WTC11 (cell line): ENCODE results near the gene TSGA10. TPM values are rescaled to one million over a fixed set of nuclear protein-coding genes. Genes with fewer than 3 reads are reported as not detected.

Experiments used
- ATAC-seq: fragments of 200-7000 bp; cut with Tn5 transposase; 2 replicates; pipeline ENCODE4 v1.10.0; 2021; ENCODE audit warnings: mild to moderate bottlenecking, moderate library complexity
- CTCF ChIA-PET: fragments of 300-600 bp; sonication (Branson Sonifier 250); formaldehyde crosslinking; loops from one replicate; lab custom pipeline; 2021; ENCODE audit warnings: antibody characterized with exemption; lab: Charles Lee
- POLR2A ChIA-PET: fragments of 350-600 bp; sonication (Branson Sonifier 250); formaldehyde crosslinking; loops from one replicate; lab custom pipeline; 2021; ENCODE audit warnings: antibody characterized with exemption; lab: Charles Lee
- DNase-seq: peaks from one replicate; pipeline ENCODE4 v3.0.0; 2021; ENCODE audit warnings: low spot score
- H3K27ac Mint-ChIP-seq: 2 replicates; pipeline ENCODE4 v1.8.0; 2021; ENCODE audit warnings: mixed read lengths
- H3K27me3 Mint-ChIP-seq: 2 replicates; pipeline ENCODE4 v1.8.0; 2021; ENCODE audit warnings: low read depth, mild to moderate bottlenecking, moderate library complexity, mixed read lengths
- H3K36me3 Mint-ChIP-seq: 2 replicates; pipeline ENCODE4 v1.8.0; 2021; ENCODE audit warnings: mixed read lengths
- H3K4me1 Mint-ChIP-seq: 2 replicates; pipeline ENCODE4 v1.8.0; 2022; ENCODE audit warnings: mixed read lengths
- H3K4me3 Mint-ChIP-seq: 2 replicates; pipeline ENCODE4 v1.8.0; 2021; ENCODE audit warnings: mild to moderate bottlenecking, moderate library complexity, mixed read lengths
- H3K9me3 Mint-ChIP-seq: 2 replicates; pipeline ENCODE4 v1.8.0; 2021; ENCODE audit warnings: mixed read lengths
- ARID4B ChIP-seq: sonication (generic); formaldehyde crosslinking; IDR thresholded peaks from 2 replicates; pipeline ENCODE4 v1.8.0; 2023; ENCODE audit warnings: missing genetic modification reagents, mild to moderate bottlenecking, borderline replicate concordance
- CBFB ChIP-seq: sonication (generic); formaldehyde crosslinking; IDR thresholded peaks from 2 replicates; pipeline ENCODE4 v1.8.1; 2022; ENCODE audit warnings: mild to moderate bottlenecking, low read depth, missing genetic modification reagents
- E2F4 ChIP-seq: sonication (generic); formaldehyde crosslinking; IDR thresholded peaks from 2 replicates; pipeline ENCODE4 v1.8.1; 2022; ENCODE audit warnings: low read depth, mild to moderate bottlenecking, moderate library complexity, missing genetic modification reagents, borderline replicate concordance
- EMX1 ChIP-seq: fragments of 250-450 bp; sonication (Bioruptor Pico); IDR thresholded peaks from 2 replicates; pipeline ENCODE4 v1.8.0; 2021; ENCODE audit warnings: mild to moderate bottlenecking
- ESRRA ChIP-seq: sonication (generic); formaldehyde crosslinking; IDR thresholded peaks from 2 replicates; pipeline ENCODE4 v1.8.1; 2022; ENCODE audit warnings: mild to moderate bottlenecking, missing genetic modification reagents, borderline replicate concordance
- ETV6 ChIP-seq: sonication (generic); formaldehyde crosslinking; IDR thresholded peaks from 2 replicates; pipeline ENCODE4 v1.8.1; 2022; ENCODE audit warnings: mild to moderate bottlenecking, missing genetic modification reagents
- HMGA2 ChIP-seq: fragments of 250-450 bp; sonication (Bioruptor Pico); IDR thresholded peaks from 2 replicates; pipeline ENCODE4 v1.4.0; 2021; ENCODE audit warnings: mild to moderate bottlenecking, moderate library complexity
- IRF2 ChIP-seq: sonication (generic); formaldehyde crosslinking; IDR thresholded peaks from 2 replicates; pipeline ENCODE4 v1.8.0; 2022; ENCODE audit warnings: low read depth, missing genetic modification reagents, borderline replicate concordance
- JUN ChIP-seq: sonication (generic); formaldehyde crosslinking; IDR thresholded peaks from 2 replicates; pipeline ENCODE4 v1.8.0; 2023; ENCODE audit warnings: mild to moderate bottlenecking, missing genetic modification reagents
- NFATC4 ChIP-seq: fragments of 250-450 bp; sonication (Bioruptor Pico); IDR thresholded peaks from 2 replicates; pipeline ENCODE4 v1.9.0; 2021; ENCODE audit warnings: mild to moderate bottlenecking
- NFYB ChIP-seq: sonication (generic); formaldehyde crosslinking; conservative IDR thresholded peaks from 2 replicates; pipeline ENCODE4 v1.8.0; 2022; ENCODE audit warnings: low read depth, missing genetic modification reagents
- RORB ChIP-seq: fragments of 250-450 bp; sonication (Bioruptor Pico); IDR thresholded peaks from 2 replicates; pipeline ENCODE4 v1.9.0; 2021; ENCODE audit warnings: mild to moderate bottlenecking
- SMAD3 ChIP-seq: sonication (generic); formaldehyde crosslinking; IDR thresholded peaks from 2 replicates; pipeline ENCODE4 v1.8.0; 2022; ENCODE audit warnings: missing genetic modification reagents, mild to moderate bottlenecking, borderline replicate concordance
- STAT6 ChIP-seq: sonication (generic); formaldehyde crosslinking; conservative IDR thresholded peaks from 2 replicates; pipeline ENCODE4 v1.8.1; 2023; ENCODE audit warnings: mild to moderate bottlenecking, low read depth, missing genetic modification reagents, moderate library complexity
- ZNF396 ChIP-seq: fragments of 250-450 bp; sonication (Bioruptor Pico); IDR thresholded peaks from 2 replicates; pipeline ENCODE4 v1.8.0; 2021; ENCODE audit warnings: mild to moderate bottlenecking, moderate library complexity, borderline replicate concordance
- total RNA-seq: library from RNA; stranded (reverse); gene quantifications from 3 replicates; pipeline ENCODE4 v1.2.3, GENCODE V29; 2021
- TF ChIP-seq, protein P1 (sequence below): fragments of 250-450 bp; sonication (Bioruptor Pico); IDR thresholded peaks from 2 replicates; pipeline ENCODE4 v1.9.0; 2021; ENCODE audit warnings: mild to moderate bottlenecking
- TF ChIP-seq, protein P2 (sequence below): sonication (generic); formaldehyde crosslinking; IDR thresholded peaks from 2 replicates; pipeline ENCODE4 v1.8.1; 2022; ENCODE audit warnings: low read depth, missing genetic modification reagents, borderline replicate concordance
- TF ChIP-seq, protein P3 (sequence below): sonication (generic); formaldehyde crosslinking; IDR thresholded peaks from 2 replicates; pipeline ENCODE4 v1.8.1; 2023; ENCODE audit warnings: mild to moderate bottlenecking, missing genetic modification reagents, moderate library complexity
- TF ChIP-seq, protein P4 (sequence below): sonication (generic); formaldehyde crosslinking; IDR thresholded peaks from 2 replicates; pipeline ENCODE4 v1.8.0; 2022; ENCODE audit warnings: mild to moderate bottlenecking, missing genetic modification reagents

Gene TSGA10
- total RNA-seq, 1 experiment from 2014 or later, result 9.1 TPM

- ChIA-PET CTCF (no interaction called here), POLR2A (no interaction called here)
- Mint-ChIP-seq H3K27me3 (peaks cover 4% of the 10 kb centered on the region), H3K36me3 (peaks cover 2% of the 10 kb centered on the region), H3K27ac (no peak overlapping the region), H3K4me1 (no peaks in the 10 kb centered on the region), H3K4me3 (no peak overlapping the region), H3K9me3 (peaks cover 20% of the 10 kb centered on the region)
- ATAC-seq (no peak), DNase-seq (no peak)
- TF ChIP-seq, protein P1, sequence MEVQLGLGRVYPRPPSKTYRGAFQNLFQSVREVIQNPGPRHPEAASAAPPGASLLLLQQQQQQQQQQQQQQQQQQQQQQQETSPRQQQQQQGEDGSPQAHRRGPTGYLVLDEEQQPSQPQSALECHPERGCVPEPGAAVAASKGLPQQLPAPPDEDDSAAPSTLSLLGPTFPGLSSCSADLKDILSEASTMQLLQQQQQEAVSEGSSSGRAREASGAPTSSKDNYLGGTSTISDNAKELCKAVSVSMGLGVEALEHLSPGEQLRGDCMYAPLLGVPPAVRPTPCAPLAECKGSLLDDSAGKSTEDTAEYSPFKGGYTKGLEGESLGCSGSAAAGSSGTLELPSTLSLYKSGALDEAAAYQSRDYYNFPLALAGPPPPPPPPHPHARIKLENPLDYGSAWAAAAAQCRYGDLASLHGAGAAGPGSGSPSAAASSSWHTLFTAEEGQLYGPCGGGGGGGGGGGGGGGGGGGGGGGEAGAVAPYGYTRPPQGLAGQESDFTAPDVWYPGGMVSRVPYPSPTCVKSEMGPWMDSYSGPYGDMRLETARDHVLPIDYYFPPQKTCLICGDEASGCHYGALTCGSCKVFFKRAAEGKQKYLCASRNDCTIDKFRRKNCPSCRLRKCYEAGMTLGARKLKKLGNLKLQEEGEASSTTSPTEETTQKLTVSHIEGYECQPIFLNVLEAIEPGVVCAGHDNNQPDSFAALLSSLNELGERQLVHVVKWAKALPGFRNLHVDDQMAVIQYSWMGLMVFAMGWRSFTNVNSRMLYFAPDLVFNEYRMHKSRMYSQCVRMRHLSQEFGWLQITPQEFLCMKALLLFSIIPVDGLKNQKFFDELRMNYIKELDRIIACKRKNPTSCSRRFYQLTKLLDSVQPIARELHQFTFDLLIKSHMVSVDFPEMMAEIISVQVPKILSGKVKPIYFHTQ, result no peak
- TF ChIP-seq NFYB (CRISPR knock-in tag) (no peak), IRF2 (no peak), JUN (CRISPR knock-in tag) (no peak), STAT6 (no peak), E2F4 (CRISPR knock-in tag) (no peak), EMX1 (CRISPR knock-in tag) (no peak), SMAD3 (CRISPR knock-in tag) (no peak)
- TF ChIP-seq, protein P2, sequence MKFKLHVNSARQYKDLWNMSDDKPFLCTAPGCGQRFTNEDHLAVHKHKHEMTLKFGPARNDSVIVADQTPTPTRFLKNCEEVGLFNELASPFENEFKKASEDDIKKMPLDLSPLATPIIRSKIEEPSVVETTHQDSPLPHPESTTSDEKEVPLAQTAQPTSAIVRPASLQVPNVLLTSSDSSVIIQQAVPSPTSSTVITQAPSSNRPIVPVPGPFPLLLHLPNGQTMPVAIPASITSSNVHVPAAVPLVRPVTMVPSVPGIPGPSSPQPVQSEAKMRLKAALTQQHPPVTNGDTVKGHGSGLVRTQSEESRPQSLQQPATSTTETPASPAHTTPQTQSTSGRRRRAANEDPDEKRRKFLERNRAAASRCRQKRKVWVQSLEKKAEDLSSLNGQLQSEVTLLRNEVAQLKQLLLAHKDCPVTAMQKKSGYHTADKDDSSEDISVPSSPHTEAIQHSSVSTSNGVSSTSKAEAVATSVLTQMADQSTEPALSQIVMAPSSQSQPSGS (CRISPR knock-in tag), result no peak
- TF ChIP-seq, protein P3, sequence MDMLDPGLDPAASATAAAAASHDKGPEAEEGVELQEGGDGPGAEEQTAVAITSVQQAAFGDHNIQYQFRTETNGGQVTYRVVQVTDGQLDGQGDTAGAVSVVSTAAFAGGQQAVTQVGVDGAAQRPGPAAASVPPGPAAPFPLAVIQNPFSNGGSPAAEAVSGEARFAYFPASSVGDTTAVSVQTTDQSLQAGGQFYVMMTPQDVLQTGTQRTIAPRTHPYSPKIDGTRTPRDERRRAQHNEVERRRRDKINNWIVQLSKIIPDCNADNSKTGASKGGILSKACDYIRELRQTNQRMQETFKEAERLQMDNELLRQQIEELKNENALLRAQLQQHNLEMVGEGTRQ, result no peak
Observed at GRCh38 chr2:98985905-98986666, 168.7 kb downstream of the TSGA10 start.

GRCh38 chr2:98975611-98976010, 179.1 kb downstream of the TSGA10 start:
- CTCF ChIA-PET, result no interaction called here
- POLR2A ChIA-PET, result no interaction called here
- Mint-ChIP-seq H3K4me1 (no peaks in the 10 kb centered on the region), H3K4me3 (no peak overlapping the region), H3K36me3 (peaks cover 35% of the 10 kb centered on the region), H3K27me3 (peaks cover 14% of the 10 kb centered on the region), H3K27ac (no peak overlapping the region), H3K9me3 (peaks cover 80% of the 10 kb centered on the region)
- DNase-seq, result no peak
- ATAC-seq, result no peak
- TF ChIP-seq NFATC4 (no peak), ZNF396 (CRISPR knock-in tag) (no peak), CBFB (no peak), ETV6 (CRISPR knock-in tag) (no peak), HMGA2 (CRISPR knock-in tag) (no peak), ESRRA (no peak), RORB (CRISPR knock-in tag) (no peak), ARID4B (CRISPR knock-in tag) (no peak)
- TF ChIP-seq, protein P4, sequence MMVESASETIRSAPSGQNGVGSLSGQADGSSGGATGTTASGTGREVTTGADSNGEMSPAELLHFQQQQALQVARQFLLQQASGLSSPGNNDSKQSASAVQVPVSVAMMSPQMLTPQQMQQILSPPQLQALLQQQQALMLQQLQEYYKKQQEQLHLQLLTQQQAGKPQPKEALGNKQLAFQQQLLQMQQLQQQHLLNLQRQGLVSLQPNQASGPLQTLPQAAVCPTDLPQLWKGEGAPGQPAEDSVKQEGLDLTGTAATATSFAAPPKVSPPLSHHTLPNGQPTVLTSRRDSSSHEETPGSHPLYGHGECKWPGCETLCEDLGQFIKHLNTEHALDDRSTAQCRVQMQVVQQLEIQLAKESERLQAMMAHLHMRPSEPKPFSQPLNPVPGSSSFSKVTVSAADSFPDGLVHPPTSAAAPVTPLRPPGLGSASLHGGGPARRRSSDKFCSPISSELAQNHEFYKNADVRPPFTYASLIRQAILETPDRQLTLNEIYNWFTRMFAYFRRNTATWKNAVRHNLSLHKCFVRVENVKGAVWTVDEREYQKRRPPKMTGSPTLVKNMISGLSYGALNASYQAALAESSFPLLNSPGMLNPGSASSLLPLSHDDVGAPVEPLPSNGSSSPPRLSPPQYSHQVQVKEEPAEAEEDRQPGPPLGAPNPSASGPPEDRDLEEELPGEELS (CRISPR knock-in tag), result no peak
